GM21529 (cell line): ENCODE data around the gene AGBL1.

ENCODE experiments used
- ATAC-seq: cut with Tn5 transposase; IDR thresholded peaks from one replicate; pipeline ENCODE4 v1.9.1; 2021; ENCODE audit not compliant: unreplicated experiment

AGBL1 gene

DNA sequence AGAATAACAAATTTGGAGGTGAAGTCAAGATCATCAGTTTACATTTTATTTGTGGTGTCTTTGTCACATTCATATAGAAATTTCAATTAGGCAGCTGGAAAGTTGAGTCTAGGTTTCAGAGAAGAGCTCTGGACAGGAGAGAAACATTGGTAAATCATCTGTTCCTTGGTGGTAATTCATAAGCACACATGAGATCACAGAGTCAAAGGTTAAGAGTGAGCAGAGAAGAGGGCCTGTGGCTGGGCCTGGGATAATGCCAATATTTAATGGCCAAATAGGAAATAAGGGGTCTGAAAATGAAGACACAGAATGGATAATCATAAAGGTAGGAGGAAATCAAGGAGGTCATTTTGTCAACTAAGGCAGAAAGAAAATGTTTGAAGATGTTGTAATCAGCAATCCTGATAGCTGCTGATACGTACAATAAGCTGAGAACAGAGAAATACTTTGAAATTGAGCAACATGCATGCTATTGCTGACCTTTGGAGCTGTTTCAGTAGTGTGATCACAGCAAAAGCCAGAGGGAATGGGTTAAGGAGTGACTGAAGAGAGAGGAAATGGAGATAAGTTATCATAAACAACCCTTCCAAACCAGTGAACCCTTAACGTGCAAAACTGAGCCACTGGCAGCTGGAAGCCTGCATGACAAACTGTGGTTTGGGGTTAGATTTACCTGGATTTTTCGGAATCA, 692.8 kb downstream of the AGBL1 start:
- no peak for ATAC-seq

DNA sequence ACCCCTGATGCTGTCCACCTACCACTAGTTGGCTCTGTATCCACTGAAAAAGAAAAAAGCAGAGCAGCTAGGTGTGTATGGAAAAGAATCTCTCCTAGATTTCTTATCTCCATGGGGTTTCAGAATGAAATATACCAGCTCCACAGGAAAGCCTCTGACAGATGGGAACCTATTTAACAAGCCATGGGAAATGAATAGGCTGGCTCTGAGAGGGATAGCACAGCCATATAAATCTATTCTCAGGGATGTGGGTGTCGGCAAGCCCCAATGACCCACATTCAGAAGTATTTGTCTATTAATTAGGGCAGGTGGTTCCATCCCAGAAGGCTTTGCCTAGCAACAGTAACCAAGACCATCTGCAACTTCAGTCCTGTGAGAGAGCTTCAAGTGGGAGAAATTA, 694.1 kb downstream of the AGBL1 start:
- ATAC-seq = no peak

DNA sequence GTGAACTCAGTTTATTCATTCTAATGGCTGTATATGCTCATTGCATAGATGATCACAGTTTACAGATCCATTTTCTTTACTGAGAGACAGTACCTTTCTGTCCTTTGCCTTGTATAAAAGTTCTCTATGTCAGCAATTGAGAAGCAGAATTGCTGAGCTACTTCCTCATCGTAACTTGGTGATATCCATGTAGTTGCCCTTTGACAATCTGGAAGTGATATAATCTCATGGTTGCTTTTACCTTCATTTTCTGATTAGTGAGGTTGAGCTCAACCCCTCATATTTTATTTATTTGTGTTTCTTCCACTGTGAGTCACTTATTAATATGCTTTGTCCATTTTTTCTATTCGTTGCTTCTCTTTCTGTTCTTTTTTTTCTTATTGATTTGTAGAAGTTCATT, 696.5 kb downstream of the AGBL1 start:
- no peak for ATAC-seq

DNA sequence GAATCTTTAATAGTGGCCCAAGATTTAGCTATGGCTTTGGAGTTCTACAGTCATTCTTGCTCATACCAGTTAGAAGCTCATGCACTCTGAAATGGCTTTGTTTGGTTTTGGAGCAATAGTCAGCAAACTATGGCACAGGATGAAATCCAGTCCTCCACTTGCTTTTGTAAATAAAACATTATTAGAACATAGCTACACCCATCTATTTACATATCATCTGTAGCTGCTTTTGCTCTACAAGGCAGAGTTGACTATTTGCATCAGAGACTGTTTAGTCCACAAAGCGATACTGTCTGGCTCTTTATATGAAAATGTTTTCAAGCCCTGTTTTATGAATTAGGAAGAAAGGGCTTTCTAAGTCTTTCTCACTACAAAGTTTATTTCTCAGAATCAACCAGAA, 716.9 kb downstream of the AGBL1 start:
- no peak for ATAC-seq

DNA sequence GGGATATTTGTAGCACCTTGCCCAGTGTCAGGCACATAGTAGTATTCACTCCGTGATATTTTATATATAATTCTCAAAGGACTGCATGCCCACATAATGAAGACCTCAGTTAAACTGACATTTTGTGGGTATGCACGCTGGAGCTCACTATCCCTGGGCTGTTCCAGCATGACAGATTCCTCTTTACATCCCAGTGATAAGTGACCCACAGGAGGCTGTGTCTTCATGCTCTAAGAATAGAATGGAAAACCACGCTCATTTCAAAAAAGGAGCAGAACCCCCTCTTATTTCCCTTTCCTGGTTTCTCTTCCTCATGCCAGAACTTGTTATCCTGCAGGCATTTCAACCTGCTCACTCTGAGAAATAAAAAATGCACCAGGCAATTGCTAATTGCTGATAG, 717.5 kb downstream of the AGBL1 start:
- no peak for ATAC-seq

DNA sequence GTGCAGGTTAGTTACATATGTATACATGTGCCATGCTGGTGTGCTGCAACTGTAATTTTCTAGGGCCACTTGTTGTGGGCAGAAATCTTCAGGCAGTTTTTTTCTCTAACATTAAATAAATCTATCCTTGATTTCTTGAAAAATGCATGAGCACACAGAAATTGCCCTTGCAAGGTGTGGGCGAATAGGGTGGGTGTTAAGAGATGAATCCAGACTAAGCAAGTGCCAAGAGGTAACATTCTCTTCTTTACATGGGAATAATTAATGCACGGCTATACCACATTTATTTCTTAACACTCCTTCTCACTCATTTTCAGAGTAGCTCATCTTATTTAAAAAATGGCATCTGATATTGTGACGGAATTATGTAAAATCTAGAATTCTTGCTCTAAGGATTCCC, 719.6 kb downstream of the AGBL1 start:
- ATAC-seq = no peak

DNA sequence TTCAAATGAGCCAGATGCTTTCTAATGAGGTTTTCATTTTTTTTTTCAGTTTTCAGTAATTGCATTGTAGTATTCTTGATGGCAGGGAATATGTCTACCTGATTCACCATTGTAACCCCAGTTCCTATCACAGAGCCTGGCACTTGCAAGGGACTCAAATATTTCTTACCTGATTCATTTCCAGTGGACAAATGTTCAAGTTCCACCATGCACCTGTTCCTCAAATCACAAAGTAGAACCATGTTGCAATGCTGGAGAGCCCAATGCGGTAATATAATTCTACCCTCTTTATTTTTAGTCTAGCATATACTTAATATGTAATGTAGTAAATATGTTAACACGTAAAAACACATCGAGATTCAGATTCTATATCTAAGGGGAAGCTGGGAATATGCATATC, 722.6 kb downstream of the AGBL1 start:
- no peak for ATAC-seq

DNA sequence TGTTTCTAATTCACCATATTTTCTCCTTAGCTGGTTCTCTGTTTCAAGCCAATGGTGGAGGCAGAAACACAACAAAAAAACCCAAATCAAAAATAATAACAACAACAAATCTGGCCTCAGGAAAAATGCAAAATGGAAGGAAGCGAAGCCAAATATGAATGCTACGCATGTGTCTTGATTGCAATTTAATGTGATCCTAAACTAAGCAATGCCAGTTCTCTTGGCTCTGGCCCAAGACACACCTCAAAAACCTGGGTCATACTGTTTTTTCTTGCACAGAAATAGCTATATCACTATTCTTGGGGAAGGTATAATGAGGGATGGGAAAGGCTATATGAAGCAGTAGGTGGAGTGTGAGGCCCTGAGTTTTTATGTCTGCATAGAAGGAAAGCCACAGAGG, 724.7 kb downstream of the AGBL1 start:
- no peak for ATAC-seq

DNA sequence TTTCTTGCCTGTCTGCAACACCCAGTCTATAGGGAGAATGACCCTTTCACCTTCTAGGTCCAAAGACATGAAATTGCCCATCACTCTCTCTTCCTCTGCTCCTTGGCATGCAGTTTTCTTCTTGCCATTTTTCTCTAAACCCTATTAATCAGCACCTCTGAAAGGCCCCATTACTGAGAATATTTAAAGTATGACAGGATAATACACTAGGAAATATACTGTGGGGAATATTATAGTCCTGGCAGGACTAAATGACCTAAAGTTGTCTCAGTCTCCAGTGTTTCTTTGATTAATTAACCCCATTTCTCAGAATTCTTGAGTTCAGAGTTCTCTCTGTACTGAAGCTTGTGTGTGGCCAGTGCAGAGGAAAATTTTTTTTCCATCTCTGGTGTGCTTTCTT, 730.7 kb downstream of the AGBL1 start:
- ATAC-seq = no peak

DNA sequence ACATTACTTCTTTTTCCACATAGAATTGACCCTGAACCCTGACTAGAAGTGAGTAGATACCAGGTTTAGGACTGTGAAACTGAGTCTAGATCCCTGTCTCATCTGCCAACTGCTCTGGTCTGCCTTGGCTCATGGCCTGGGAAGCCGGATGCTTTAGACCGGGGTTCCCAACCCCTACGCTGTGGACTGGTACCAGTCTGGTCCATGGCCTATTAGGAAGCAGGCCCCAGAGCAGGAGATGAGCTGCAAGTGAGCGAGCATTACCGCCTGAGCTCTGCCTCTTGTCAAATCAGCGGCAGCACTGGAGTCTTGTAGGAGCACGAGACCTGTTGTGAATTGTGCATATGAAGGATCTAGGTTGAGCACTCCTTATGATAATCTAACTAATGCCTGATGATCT, 734.2 kb downstream of the AGBL1 start:
- ATAC-seq = no peak

DNA sequence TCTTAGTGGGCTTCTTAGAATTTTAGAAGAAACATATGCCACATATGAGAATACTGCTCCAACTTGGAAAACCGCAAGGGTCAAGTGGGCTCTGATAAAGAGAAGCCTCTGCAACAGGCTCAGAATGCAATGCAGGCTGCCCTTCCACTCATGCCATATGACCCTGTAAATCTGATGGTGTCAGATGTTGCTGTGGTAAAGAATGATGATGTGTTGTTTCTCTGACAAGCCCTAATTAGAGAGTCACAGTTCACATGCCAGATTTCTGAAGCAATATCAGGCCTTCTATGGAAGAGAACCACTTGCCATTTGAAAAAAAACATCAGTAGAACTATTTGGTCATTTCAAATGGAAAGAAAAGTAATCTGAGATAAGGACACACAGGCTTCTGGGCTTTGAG, 749.6 kb downstream of the AGBL1 start:
- ATAC-seq = no peak

DNA sequence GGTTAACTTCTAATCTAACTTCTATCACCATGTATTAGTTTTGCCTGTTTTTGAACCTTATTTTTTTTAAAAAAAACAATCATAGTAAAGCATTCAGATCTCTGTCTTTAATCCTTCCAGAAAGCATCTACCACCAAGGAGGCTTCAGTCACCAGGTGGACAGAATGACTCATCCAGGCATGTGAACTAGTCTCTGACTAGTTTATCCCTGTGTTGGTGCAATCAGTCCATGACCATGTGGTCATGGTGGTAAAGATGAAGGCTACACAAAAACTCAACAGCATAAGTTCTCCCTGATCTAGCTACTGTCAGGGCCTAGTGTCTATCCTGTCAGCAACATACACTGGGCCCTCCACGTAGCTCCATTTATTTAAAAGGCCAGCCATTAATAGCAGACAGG, 750.6 kb downstream of the AGBL1 start:
- ATAC-seq = no peak

DNA sequence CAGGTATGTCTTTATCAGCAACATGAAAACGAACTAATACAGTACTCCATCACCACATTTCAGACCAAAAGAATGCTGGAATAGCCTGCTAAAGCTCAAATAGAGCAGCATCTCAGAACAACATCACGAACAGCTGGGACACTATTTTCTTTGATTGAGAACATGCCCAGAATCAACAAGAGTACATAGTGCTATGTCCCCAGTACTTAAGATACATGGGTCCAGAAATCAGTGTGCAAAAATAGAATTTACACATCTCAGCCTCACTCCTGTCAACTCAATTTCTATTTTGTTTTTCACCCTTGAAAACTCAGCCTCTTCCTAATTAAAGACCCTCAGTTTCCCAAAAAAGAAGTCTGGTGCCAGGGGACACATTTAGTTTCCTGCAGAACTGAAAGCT, 753.9 kb downstream of the AGBL1 start:
- ATAC-seq = no peak

DNA sequence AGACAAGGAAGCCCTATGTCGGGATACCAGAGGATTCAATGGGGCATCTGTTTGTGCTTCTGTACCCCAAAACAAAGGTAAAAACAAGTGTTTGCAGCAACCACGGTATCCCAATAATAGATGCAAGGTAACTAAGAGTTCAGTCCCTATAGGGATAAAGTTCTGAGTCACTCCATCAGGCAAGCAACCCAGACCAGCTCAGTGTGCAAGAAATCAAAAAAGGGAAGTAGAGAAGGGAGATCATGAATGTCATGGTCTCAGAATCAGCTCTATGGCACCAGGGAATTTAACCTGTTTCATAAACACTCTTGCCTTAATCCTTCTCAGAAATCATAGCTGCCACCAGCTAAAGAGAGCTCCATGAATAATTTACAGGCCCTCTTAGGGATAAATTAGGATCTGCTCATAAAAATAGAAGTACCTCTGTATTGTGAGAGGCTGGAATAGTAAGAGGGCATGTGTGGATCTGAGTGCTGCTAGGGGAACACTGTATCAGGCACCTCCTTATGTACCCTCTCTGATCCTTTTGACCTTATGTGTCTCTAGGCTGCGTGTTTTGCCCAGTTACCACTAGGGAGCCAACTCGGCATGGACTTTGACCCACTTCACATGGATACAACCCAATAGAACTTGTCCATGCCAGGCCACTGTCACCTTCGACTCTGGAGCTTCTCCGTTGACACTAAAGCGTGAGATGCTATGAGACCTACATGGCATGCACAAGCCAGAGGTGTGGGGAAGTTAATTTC, 754.6 kb downstream of the AGBL1 start:
- no peak for ATAC-seq

DNA sequence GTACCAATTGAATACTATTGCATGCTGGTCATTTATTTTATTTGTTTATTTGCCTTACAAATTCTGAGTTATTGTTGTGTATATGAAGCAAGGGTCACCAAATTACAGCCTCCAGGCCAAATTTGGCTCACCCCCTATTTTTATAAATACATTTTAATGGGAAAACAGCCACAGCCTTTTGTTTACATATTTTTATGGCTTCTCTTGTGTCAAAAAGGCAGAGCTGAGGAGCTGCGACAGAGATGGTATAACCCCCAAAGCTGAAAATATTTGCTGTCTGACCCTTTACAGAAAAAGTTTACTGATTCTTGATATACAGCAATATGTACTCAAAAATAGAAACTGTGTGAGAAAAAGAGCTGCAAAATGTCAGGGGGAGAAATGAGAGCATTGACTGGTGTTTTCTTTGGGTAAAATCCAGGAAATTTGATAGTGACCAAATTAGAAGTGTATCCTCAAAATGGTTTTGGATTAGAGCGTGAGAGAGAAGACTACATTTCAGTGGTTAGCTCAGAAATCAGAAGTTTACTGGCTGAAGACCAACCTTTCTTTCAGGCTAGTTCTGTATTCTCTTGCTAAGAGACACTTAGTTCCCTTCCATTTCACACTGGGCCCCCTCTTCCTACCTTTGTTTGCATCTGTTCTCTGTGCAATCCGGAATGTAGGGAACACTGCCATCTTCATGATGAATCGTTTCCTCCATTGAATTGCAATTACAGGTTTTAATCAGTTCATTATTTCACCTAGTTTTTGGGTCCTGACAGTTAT, 757.8 kb downstream of the AGBL1 start:
- ATAC-seq = no peak

DNA sequence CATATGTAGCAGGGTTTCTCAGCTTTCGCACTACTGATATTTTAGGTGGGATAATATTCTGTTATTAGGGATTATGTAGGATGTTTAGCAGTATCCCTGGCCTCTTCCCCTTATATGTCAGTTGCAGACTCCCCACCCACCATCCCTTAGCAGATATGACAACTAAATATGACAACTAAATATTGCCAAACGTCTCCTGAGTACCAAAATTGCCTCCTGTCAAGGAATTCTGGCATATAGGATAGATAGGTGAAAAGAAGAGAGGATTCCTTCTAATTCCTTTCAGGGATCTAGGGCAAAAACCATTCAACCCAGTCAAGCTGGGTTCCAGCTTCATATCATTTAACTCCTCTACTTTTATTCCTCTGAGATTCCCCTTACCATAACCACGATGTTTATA, 759.8 kb downstream of the AGBL1 start:
- no peak for ATAC-seq

DNA sequence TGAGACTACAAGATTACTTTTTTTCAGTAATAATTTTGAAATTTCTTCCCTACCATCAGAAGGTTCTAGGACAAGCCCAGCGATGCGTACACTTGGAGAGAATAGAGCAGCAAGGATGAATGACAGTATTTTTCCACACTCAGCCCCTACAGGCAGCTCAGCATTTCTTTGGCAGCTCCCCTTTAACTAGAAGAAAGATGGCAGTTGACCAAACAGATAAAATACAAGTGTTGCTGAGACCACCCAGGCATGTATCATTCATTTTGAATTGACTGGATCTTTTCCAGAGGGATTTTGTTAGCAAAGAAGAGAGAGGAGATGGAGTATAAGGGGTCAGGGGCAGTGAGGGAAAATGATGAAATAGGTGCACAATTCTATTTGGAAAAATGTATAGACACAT, 761.3 kb downstream of the AGBL1 start:
- no peak for ATAC-seq

DNA sequence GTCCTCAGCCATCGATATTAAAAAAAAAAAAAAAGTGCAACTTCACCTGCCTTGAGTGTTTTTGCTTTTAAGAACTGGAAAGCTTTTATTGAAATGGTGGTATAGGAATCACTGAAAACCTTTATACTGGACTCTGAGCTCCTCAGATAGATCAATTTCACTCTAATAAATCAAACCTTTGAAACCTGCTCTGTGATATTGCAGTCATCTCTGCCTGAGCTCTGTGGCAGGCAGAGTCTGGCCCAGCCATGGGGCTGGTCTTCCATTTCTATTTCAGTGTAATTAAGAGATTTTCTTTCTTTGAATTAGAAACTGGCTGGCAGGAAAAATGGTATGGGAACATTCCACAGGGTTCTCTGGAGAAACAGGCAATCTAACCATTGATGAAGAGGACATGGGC, 762.5 kb downstream of the AGBL1 start:
- ATAC-seq = no peak

DNA sequence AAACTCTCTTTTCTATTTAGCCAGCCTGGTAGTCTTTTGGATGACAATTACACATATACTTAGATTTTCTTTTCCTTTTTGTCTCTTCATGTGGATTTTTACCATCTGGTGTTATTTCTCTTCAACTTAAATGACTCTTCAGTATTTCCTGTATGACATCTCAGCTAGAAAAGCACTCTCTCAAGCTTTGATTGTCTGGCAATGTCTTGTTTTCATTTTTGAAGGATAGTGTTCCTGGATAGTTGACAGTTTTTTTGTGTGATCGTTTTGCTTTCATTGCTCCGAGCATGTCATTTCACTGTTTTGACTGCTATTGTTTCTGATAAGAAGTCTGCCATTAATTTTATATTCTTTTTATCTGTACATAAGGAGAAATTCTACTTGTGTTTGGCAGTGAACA, 766.4 kb downstream of the AGBL1 start:
- ATAC-seq = no peak

DNA sequence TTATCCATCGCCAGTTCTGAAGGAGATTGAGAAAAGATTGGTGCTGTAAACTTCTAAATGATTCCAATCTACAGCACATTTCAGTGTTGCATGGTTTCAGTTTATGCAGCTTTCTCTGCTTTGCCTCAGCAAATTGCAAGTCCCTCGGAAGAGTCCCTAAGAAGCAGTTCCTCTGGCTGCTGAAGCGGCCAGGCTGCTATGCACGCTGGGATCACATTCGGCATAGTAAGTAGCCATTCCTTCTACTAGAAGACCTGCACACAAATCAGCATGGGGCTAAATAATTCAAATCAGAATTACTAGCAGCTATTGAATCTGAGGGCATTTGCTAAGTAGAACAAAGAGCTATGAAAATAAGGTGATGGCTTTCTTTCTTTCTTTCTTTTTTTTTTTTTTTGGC, 769.5 kb downstream of the AGBL1 start:
- ATAC-seq = no peak

DNA sequence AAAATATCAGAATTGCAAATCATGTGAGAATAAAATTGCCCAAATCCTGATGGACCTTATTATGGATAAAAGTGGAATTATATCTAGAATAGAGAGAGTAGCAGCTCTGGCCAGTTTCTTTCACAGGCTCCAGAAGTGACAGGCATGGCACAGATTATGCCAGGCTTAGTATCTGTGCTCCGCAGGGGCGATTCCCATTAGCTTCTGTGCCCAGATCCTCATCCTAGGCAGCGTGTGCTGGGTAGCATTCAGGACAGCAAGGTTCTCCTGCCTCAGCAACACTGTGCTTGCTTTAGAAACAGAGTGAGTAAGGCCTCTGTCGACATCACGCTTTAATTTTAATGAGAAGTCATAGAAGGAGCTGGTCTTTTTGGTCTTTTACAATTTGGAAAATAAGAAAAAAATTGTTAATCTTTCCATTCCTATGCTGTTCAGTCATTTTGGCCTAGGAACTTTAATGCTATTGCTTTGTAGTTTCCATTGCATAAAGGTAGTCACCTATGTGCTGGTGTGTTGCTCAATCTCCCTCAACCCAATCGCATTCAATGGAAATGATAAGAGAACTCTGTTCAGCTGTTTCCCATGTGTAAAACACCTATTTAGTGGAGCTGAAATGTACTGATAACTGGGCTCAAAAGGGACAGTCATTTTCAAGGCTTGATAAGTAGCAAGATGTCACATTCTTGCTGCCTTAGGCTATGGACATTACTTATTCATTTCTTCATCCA, 770.1 kb downstream of the AGBL1 start:
- ATAC-seq = no peak

DNA sequence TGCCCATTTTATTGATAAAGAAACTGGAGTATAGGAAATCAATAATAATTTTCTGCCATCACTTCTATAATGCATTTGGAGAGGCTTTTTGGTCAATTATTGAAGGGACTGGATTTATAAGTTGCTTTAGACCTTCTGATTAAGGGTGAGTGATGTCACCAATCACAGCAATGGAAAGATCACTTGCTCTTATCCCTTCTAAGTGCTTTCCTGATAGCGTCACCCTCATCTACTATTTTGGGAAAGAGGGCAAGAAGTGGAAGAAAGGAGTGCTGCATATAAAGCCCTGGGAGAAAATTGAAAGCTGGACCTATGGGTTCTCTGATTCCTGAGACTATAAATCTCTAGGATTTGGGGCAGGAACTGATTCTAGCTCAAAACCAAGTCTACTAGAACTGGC, 771.3 kb downstream of the AGBL1 start:
- no peak for ATAC-seq
